GM08714 (cell line): ENCODE data around the gene ARHGAP29.

Source experiments
- H3K4me3 ChIP-seq: fragments of 200-500 bp; sonication (Bioruptor generic); 2 replicates; pipeline ENCODE4 v1.5.1; 2014; ENCODE audit warnings: mild to moderate bottlenecking, low read length, inconsistent platforms
- ZNF274 ChIP-seq: IDR thresholded peaks from 2 replicates; pipeline ENCODE4 v1.6.1; 2012; ENCODE audit warnings: mild to moderate bottlenecking, low read depth, low read length

Gene ARHGAP29

DNA sequence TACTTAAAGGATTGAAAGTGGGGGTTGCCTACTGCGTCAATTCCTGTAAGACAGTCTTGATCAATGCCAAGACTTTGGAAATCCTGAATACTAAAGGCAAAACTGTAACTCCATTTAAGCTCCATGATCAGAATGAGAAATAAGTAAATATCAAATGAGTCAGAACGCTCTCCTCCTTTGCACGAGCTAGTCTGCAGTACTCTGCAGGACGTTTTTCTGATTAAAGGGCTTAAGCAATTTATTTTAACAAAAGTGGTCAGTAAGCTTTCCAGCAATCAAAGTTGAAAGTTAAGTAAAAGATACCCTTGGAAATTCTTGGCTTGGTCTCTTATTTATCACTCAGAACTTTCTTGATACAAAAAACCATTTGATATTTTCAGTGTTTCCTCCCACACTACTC lies 35.7 kb upstream of the ARHGAP29 start:
- H3K4me3 ChIP-seq: no peak overlapping the region
- TF ChIP-seq ZNF274: no peak

GRCh38 chr1:94272388-94272787 lies 35.0 kb upstream of the ARHGAP29 start:
- TF ChIP-seq ZNF274: no peak
- no peak overlapping the region for H3K4me3 ChIP-seq

DNA sequence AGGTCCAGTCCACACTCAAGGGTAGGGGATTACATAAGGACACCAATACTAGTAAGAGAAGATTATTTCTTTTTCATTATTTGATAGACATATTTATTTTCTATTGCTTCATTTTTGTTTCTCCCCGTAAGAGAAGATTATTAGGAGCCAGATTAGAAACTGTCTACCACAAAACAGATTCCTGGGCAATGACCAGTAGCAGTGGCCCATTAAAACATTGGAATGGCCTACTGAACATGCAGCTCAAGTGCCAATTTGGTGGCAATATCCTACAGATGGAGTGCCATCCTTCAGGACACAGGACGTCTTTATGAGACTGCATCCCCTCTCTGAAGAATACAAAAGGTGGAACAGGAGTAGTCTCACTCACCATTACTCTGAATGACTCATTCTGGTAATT lies 34.0 kb upstream of the ARHGAP29 start:
- H3K4me3 ChIP-seq: no peak overlapping the region
- TF ChIP-seq ZNF274: no peak

GRCh38 chr1:94270801-94271203 lies 33.4 kb upstream of the ARHGAP29 start:
- no peak for TF ChIP-seq ZNF274
- no peak overlapping the region for H3K4me3 ChIP-seq

GRCh38 chr1:94269921-94270320 lies 32.5 kb upstream of the ARHGAP29 start:
- no peak for TF ChIP-seq ZNF274
- H3K4me3 ChIP-seq: no peak overlapping the region

DNA sequence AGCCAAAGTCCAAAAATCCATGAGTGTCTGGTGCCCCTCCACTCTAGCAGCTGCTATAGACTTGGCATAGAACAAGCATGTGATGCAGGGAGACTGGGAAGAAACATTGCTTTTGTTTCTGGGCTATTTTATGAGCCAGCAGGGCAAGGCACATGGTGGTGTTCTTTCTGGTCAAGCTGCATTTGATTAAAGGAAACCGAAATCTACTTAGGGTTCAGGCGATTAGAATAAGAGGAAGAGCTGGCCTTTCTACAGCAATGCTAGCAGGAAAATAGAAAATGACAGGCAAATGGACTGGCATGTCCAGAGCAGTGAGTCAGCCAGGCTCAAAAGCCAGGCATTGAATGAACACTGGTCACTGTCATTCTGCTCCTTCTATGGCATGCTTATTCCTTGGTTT lies 28.5 kb upstream of the ARHGAP29 start:
- TF ChIP-seq ZNF274: no peak

DNA sequence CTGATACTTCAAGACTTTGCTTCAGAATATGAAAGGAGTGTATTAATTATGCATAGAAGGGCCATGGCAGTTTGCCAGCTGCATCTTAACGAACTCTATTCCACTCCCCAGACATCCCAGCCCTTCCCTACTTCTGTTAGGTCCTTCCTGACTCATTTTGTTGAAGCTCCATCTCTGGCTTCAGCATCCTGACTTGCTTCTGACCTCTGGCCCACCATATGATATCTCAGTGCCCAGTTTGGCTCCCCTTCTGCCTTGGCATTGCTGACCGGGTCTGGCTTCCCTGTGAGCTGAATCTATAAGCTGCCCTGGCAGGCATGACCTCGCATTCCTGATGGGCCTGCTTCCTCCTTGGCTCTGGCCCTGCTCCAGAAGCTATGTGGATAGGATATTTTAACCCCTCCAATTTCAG lies 27.6 kb upstream of the ARHGAP29 start:
- no peak for TF ChIP-seq ZNF274

More for the DNA sequence above, 28.5 kb upstream of the ARHGAP29 start:
- H3K4me3 ChIP-seq: no peak overlapping the region

GRCh38 chr1:94260635-94261387 lies 23.4 kb upstream of the ARHGAP29 start:
- no peak for TF ChIP-seq ZNF274
- no peak overlapping the region for H3K4me3 ChIP-seq

More for the DNA sequence above, 27.6 kb upstream of the ARHGAP29 start:
- H3K4me3 ChIP-seq: no peak overlapping the region

- TF ChIP-seq ZNF274: no peak
- no peak overlapping the region for H3K4me3 ChIP-seq
Observed at GRCh38 chr1:94259635-94260289, 22.4 kb upstream of the ARHGAP29 start.

- no peak for TF ChIP-seq ZNF274
- no peak overlapping the region for H3K4me3 ChIP-seq
Observed at GRCh38 chr1:94258873-94259331, 21.5 kb upstream of the ARHGAP29 start.

DNA sequence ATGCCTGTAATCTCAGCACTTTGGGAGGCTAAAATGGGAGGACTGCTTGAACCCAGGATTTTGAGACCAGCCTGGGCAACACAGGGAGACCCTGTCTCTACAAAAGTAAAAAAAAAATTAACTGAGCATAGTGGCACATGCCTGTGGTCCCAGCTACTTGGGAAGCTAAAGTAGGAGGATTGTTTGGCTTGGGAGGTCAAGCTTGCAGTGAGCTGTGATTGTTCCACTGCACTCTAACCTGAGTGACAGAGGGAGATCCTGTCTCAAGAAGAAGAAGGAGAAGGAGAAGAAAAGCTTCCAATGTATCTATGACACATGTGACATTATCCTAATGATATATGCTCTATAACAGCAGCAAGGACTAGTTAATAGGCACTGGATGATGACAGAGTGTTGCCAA lies 20.1 kb upstream of the ARHGAP29 start:
- no peak overlapping the region for H3K4me3 ChIP-seq
- no peak for TF ChIP-seq ZNF274

DNA sequence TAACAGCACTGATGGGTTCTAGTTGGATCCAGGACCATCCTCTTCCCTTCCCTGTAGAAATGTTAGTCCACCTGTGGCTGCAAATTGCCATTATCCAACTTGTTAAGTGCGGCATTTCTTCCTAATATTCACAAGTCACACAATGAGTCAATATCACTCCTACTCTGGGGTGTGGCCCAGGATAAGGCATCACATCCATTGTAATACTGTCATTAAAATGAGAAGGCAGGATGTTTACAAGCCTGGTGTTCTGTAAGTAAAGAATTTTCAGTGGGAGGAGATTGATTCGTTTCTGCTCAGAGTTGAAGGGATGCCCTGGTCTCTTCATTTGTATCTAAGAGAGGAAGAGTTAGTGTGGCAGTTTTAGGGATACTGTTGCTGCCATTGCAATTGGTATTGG lies 18.1 kb upstream of the ARHGAP29 start:
- no peak overlapping the region for H3K4me3 ChIP-seq
- TF ChIP-seq ZNF274: no peak

DNA sequence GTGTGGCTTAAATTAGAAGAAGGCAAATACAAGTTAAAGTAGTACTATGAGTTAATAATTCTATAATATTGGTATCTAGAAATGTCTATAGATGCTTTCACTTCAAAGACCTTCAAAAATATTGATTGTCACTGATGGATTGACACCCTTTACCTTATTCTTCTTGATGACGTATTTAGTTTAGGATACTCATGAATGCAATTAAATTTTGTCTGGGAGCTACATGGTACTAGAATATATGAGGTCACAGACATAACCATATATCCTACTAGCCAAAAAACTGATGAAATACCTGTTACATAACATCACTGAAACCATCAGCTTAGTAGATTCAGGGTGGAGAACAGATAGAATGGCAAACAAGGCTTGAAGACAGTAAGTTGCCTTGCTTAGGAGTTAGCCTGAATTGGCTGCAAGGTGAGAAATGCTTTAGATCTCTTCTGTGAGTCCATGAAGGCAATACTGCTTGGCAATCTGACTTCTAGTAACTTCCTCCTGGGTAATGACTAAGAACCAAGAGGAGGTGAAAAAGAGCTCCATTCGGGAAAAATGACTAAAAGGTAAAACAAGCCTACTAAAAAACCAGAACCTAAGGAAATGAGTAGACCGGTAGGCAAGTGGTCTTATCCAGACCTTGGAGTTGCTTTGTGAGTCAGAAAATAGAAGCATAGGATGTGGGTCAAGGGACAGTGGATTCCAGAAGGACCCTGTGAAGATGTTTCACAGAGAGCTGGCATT lies 16.9 kb upstream of the ARHGAP29 start:
- no peak for TF ChIP-seq ZNF274
- H3K4me3 ChIP-seq: no peak overlapping the region

GRCh38 chr1:94253456-94254017 lies 16.2 kb upstream of the ARHGAP29 start:
- no peak overlapping the region for H3K4me3 ChIP-seq
- TF ChIP-seq ZNF274: no peak
